NCI-H2081 treated with DMSO at 0.1 percent for 48 hours (cell line): ENCODE measurements around the gene RPS6KB2.

Source experiments
- DNase-seq: peaks from one replicate; lab custom pipeline; 2025; lab: John Stamatoyannopoulos, UW

The RPS6KB2 gene

DNA sequence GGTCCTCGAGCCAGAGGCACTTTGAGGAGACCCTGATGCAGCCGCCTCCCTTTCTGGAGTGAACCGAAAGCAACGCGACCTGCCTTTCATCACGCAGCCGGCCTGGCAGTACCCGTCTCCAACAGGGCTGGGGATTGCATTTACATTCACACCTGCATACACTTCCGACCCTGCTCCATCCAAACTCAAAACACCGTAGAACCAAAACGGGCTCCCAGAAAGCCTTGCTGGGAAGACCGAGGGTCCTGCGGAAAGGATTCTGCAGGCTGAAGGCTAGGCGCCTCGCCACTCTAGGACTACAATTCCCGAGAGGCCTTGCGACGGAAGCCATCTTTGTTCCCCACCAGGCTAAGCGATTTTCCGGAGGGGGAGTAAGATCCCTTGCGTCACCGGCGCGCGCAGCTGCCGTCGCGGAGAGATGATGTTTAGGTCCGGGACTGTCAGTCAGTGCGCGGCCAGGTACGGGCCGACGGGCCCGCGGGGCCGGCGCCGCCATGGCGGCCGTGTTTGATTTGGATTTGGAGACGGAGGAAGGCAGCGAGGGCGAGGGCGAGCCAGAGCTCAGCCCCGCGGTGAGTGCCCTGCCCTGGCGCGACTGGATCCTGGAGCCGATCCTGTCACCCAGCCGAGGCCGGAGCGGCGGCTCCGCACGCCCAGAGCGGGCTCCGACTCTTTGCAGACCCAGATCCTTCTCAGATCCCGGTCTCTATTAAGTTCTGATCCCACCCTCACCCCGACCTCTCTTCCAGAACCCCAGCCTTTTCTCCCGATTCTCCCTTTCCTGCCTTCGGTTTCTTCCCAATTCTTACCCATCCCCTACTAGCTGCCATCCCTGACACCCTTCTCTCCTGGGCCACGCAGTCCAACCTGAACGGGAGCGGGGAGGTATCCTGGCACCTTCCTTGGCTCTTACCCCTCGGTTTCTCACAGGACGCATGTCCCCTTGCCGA lies at the start of gene RPS6KB2:
Gene RPS6KB2 (plus strand): TSS at position 443 of the 950 bp plus-strand sequence. CDS start 52 bp downstream, at position 495.
- DNase-seq = peak; percentile 91

DNA sequence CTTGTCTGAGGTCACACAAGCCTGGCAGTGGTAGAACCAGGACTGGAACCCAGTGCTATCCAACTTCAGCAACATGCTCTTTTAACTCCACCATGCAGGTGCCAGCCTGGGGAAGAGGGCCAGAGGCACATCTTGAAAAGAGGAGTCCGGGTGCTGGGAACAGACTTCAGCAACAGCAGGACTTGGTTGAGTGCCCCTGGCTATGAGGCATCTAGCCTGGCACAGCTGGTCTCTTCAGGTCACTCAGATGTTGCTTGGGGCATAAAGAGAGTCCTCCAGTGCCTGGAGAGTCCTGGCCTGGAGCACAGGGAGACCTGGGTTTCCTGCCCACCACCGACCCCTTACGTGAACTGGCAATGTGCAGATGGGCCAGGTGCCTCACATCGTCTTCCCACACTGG lies 49.8 kb upstream of the RPS6KB2 start:
- no peak for DNase-seq

DNA sequence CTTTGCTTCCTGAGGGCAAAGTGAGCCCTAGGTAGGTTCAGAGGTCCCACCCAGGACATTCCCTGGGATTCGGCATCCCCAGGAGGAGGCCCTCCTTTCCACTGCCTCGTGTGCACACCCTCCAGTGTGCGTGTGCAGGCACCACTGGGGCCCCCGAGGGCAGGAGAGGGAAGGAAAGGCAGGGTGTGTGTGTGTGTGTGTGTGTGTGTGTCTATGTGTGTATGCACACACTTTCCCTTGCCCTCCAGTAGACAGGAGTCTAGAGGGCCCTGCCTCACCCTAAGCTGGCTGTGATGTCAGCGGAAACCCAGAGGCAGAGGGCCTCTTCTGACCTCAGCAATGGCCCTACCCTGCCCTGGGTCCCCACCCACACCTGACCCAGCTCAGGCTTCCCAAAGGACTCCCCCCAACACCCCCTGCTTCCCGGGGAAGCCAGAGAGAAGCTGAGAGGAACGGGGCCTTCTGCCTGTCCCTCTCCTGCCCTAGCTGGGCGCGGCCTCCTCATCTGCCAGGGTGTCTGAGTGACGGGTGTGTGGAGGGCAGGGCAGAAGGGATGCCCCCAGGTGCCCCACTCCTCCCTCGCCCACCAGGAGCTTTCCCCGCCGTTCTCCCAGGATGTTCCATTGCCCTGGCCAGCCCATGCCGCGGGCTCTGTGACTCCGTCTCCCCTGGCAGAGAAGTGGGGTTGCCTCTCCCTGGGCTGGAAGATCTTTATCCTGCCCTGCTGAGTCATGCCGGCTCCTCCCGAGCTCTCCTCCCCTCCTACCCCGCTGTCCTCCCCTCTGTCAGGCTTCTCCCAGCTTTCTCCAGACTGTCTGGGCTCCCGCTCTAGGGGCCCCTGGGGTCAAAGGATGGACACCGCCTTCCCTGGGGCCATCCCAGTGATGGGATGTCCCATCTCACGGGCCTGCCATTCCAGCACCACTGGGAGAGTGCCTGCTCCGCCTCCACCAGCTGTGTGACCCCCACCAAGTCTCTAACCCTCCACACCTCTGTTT lies 48.9 kb upstream of the RPS6KB2 start:
- DNase-seq = no peak

DNA sequence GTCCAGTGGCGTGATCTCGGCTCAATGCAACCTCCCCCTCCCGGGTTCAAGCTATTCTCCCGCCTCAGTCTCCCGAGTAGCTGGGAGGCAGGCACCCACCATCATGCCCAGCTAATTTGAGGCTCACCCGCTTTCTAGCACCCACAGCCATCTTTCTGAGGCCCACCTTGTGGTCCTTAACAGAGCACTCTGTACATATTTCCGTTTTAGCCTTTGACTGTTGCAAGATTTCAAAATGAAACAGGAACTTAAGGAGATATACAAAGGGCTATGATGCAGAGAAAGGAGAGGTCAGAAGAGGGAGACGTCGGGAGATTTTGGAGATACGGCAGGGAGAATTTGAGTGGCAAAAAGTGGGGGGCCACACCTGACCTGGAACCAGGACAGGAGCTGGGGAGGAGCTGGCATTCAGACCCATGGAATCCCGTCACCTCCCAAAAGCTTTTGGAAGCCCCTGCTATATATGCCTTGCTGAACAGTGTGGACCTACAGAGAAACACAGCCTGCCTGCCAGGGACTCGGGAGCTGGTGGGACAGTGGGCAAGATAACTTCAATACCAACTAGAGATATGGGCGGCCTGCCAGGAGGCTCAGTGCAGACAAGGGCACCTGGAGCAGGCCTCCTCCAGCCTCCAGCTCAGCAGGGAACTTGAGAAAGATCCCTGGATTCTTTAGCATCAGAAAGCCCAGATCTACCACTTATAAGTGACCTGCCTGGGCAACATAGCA lies 46.9 kb upstream of the RPS6KB2 start:
- no peak for DNase-seq

DNA sequence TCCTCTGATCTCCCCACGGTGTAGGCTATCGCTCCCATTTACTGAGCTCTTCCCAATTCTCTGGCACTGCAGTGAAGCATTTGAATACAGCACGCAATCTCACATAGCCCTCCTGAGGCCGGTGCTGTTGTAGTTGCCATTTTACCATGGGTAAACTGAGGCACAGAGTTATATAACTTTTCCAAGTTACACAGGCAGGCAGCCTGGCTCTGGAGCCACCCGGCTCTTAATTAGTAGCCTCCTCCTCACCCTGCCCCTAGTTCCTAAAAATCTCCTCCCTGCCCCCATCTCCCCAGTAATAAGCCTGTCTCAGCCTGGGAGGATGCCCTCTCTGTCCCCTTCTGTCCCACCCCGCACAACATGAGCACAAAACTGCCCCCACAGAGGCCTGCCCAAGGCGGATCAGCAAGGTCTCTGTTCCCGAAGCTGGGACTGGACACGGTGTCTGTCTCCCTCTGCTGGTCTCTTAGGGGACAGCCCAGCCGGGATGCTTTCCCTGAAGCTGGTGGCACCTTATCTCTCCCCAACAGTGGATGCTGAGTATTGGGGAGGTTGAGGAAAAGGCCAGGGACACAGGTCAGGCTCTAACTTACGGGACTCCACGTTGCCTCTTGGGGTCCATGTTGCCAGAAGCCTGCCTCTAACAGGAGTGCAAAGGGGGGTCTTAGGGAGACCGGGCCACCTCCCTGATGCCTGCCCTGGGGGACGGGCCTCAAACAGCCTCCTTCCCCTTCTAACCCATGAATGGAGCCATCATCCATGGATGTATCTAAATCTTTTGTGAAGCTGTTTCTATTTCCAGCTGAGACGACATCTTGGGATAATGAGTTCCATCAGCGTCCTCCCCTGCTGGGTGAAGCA lies 45.8 kb upstream of the RPS6KB2 start:
- no peak for DNase-seq

DNA sequence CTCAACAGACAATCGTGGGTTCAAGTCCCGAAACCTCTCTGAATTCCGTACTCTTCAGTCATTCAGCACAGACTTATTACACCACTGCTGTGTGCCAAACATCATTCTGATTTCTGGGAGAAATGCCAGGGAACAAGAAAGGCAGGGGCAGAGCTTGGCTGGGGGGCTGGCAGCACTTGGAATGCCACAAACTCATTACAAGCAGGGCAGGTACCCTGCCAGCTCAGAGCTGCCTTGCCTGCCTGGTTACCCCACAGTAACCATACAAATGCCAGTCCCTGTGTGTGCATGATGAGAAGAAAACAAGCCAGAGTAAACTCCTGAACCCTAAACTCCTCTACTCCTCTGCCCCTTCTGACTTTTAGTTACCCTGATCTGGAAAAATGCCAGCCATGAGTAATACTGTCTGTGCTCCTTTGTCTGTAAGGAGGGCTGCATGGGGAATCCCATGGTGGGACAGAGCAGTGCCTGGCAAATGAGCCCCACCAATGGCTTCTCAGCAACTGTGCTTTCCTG lies 43.4 kb upstream of the RPS6KB2 start:
- DNase-seq = no peak

DNA sequence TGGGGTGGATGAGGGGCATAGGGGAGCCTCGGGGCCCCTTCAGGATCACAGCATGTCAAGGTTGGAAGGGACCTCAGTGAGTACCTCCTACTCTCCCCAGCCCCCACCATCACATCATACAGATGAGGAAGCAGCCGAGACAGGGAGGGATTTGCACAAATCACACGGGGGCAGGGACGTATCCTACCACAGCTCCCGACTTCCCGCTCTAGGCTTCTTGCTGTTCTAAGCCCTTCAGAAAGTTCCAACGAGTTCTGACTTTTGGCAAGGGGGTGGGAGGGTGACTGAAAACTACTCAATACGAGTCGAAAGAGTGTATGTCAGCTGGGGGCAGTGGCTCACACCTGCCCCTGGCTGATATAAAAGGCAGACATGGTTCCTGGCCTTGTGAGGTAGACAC lies 41.2 kb upstream of the RPS6KB2 start:
- no peak for DNase-seq

DNA sequence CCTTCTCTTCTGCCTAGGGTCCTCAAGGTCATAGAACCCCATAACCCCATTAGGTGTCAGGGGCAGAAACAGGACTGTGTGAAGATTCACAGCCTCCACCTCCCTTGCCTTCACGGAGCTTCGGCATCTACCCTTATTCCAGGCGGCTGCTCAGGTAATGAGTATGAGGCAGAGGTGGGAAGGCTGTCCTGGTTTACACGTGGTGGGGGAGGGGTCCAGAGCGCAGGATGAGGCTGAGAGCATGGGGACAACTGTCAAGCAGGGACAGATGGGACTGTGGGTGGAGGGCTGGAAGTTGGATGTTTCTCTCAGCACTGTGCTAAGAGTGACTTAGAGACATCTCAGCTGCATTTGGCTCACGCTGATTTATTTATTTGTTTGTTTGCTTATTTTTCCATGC lies 40.8 kb upstream of the RPS6KB2 start:
- no peak for DNase-seq

DNA sequence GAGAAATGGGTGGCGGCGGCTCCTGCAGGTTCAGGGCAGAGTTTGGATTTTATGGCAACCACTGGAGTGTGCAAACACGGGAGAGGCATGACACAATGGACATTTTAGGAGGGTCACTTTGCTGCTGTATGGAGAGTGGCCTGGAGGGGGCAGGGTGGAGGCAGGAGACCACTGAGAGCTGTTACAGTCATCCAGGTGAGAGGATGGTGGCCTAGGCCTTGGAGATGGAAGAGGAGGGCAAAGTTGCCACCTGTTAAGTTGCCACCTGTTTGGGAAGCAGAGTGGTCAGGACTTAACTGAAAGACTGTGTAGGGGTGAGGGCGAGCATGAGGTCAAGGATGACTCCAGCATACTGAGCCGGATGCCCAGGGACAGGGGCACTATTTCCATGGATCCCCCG lies 38.8 kb upstream of the RPS6KB2 start:
- no peak for DNase-seq

DNA sequence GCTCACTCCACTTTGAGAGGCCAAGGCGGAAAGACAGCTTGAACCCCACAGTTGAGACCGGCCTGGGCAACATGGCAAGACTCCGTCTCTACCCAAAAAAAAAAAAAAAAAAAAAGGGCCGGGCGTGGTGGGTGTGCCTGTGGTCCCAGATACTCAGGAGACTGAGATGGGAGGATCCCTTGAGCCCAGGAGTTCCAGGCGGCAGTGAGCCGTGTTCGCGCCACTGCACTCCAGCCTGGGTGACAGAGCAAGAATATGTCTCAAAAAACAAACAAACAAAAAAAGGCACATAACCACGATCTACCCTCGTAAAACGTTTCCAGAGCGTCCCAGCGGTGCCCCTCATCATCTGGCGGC lies 37.4 kb upstream of the RPS6KB2 start:
- no peak for DNase-seq

DNA sequence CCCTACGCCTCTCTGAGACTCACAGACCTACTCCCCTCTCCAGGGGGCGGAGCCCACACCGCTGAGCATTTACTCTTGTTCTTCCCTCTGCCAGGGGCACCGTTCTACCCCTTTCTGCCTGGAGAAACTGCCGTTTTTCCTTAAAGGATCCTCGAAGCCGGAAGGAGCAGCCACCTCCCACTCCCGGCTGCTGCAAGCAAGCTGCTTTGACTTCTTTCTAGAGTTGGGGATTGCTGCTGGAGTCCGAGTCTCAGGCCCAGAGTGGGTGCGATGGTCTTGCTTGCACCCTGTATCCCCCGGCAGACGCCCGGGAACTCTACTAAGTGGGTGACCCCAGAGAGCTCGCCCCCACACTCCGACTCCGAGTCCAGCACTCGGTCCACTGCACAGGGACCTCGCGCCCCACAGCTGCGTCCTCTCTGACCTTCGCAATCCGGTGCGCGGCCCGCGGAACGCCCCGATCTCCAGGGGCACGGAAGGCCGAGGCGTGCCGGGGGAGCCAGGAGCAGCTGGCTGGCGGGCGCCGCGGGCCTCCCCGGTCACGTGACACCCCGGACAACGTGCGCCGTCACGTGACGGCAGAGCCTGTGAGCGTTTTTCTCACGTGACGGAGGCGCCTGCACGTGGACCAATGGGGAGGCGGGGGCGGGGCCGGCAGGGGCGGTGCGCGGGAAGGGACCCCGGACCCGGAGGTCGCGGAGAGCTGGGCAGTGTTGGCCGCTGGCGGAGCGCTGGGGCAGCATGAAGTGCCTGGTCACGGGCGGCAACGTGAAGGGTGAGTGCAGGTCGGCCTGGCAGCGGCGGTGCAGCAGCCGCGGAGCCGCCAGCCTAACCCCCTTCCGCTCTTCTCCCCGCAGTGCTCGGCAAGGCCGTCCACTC lies 36.8 kb upstream of the RPS6KB2 start, which contains the start of gene RAD9A:
Gene RAD9A (plus strand): TSS at position 683 of the 879 bp plus-strand sequence. CDS start 59 bp downstream, at position 742.
- DNase-seq = peak; percentile 69

DNA sequence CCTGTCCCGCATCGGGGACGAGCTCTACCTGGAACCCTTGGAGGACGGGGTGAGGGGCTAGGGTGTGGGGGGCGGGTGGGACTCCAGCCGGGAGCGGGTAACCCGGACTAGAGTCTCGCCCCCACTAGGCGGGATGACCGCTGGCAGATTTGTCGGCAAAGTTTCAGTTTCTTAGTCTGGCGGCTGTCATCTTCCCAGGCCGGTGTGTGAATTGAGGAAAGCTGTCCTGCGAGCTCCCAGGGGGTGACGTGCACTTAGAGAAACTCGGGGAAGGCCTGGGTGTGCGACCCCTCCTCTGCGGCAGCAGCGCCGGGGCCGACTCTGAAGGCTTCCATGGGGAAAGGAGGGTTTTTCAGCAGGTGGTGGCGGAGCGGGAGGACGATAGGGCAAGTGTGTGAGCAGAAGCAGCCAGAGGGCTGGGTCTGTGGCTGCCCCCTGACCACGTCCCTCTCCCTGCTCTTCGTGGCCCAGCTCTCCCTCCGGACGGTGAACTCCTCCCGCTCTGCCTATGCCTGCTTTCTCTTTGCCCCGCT lies 36.0 kb upstream of the RPS6KB2 start:
- DNase-seq = no peak

DNA sequence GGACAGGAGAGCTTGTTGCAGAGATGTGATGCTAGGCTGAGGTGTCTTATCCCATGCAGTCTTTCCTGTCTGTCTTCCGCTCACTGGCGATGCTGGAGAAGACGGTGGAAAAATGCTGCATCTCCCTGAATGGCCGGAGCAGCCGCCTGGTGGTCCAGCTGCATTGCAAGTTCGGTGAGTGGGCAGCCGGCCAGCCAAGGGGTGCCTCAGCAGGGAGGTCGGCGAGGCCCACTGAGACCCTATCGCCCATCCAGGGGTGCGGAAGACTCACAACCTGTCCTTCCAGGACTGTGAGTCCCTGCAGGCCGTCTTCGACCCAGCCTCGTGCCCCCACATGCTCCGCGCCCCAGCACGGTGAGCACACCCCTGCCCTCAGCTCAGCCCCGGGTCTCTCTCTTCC lies 34.9 kb upstream of the RPS6KB2 start:
- DNase-seq = no peak

DNA sequence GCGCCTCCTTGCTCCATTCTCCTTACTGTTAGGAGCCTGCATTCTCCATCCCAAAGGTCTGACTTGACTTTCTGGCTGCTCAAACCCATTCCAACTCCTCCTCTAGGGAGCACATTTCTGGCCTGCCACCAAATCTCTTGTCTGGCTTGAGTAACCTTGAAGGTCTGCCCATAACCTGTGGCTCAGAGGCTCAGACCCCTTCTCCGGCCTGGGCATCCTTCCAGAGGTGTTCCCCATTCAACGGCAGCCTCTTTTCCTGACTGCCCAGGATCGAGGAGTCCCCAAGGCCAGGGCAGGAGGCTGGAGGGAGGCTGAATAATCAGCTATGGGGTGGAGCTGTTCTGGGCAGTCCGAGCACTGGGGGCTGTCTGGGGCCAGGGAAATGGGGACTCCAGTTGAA lies 34.3 kb upstream of the RPS6KB2 start:
- no peak for DNase-seq

DNA sequence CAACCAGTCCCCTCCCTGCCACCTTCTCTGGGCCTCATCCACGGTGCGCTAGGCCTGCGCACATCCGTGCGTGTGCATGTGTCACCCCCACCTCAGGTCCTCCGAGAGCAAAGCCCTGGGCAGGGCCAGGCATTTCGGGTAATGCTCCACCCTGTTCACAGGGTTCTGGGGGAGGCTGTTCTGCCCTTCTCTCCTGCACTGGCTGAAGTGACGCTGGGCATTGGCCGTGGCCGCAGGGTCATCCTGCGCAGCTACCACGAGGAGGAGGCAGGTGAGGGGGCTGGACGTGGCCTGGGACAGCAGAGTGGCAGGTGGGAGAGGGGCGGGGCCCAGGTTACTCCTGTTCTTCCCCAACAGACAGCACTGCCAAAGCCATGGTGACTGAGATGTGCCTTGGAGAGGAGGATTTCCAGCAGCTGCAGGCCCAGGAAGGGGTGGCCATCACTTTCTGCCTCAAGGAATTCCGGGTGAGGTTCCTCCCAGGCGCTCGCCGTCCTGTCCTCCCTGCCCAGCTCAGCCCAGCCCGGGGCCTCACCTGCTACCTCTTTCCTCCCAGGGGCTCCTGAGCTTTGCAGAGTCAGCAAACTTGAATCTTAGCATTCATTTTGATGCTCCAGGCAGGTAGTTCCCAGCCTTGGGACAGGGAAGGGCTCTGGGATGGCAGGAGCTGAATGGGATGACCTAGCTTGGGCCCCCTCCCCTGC lies 32.6 kb upstream of the RPS6KB2 start:
- no peak for DNase-seq

DNA sequence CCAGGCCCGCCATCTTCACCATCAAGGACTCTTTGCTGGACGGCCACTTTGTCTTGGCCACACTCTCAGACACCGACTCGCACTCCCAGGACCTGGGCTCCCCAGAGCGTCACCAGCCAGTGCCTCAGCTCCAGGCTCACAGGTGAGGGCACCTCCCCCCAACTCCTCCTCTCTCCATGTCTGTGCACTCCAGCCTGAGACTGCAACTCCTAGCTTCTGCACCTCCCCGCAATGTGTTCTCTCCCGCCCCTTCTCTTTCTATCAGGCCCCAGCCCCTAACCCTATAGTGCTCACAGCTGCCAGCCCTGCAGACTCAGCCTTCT lies 32.1 kb upstream of the RPS6KB2 start:
- DNase-seq = no peak

DNA sequence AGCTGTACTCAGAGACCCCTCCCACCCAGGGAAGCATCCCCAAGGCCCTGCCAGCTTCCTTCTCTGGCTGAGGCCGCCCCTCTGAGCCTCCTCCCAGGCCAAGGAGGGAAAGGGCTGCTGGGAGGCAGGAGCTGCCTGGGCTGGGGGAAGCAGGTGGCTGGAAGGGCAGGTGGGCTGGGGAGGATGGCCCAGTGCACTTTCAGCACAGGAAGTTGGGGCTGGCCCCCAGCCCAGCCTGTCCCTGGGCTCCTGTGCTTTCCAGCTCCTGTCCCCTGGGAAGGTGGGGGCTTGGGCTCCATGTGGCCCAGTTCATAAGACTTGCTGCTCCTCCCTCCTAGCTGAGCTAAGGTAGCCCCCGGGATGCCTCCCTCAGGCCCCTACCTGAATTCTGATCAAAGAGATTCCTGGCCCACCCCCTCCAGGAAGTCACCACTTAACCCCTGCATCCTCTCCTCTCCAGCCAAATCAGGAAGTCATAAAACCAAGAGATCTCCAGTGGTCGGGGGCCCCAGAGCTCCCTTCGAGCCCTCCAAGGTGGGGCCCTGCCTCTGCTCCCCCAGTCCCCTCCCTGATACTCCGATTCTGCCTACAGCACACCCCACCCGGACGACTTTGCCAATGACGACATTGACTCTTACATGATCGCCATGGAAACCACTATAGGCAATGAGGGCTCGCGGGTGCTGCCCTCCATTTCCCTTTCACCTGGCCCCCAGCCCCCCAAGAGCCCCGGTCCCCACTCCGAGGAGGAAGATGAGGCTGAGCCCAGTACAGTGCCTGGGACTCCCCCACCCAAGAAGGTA lies 31.5 kb upstream of the RPS6KB2 start:
- DNase-seq = no peak

DNA sequence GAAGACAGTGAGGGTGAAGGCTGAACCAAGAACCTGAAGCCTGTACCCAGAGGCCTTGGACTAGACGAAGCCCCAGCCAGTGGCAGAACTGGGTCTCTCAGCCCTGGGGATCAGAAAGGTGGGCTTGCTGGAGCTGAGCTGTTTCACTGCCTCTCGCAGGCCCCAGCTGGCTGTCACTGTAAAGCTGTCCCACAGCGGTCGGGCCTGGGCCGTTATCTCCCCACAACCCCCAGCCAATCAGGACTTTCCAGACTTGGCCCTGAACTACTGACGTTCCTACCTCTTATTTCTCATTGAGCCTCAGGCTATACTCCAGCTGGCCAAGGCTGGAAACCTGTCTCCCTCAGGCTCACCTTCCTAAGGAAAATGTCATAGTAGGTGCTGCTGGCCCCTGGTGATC lies 30.8 kb upstream of the RPS6KB2 start:
- no peak for DNase-seq
